SK-N-SH treated with all-trans-retinoic acid at 6 μM for 48 hours (cell line): ENCODE results near the gene NUDT13.

ENCODE experiments used
- OSR1 ChIP-seq: fragments of 250-450 bp; sonication (Bioruptor Pico); IDR thresholded peaks from 2 replicates; pipeline ENCODE4 v1.8.0; 2022; ENCODE audit warnings: moderate library complexity, mild to moderate bottlenecking, inconsistent platforms
- PATZ1 ChIP-seq: fragments of 250-450 bp; sonication (Bioruptor Pico); IDR thresholded peaks from 2 replicates; pipeline ENCODE4 v1.8.0; 2020; ENCODE audit warnings: mild to moderate bottlenecking, moderate library complexity, borderline replicate concordance

DNA sequence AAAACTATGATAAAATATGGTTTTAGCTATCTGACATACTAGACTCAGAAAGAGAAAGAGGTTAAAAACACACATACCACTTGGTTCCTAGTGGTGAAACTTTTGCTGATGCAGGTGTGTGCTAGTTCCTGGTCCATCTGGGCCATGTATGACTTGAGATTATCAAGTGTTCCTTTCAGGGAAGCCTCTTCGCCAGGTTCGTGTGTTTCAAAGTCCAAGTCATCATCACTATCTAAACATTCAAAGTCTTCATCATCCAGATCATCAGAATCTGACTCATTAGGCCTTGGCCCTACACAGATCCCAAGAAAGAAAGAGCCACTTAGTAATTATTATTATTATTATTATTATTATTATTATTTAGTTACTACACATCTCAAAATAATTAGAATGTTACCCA lies 26.4 kb downstream of the NUDT13 start:
- TF ChIP-seq PATZ1 (CRISPR knock-in tag) (no peak), OSR1 (CRISPR knock-in tag) (no peak)
